Trophoblast cell (in vitro differentiated cells and primary cell): ENCODE results near the gene TWIST2.
A peak's percentile ranks its signal among the peaks of the same experiment; 100 is the strongest.

Experiments
- DNase-seq, 2 donors: peaks; one replicate each; pipeline ENCODE4 v3.0.0-alpha.2; 2016
- H2AFZ ChIP-seq: 2 replicates; pipeline ENCODE4 v1.6.1; 2013; ENCODE audit warnings: low read length, moderate library complexity, mild to moderate bottlenecking; ENCODE audit not compliant: insufficient read depth, poor library complexity
- H2AK5ac ChIP-seq: 2 replicates; pipeline ENCODE4 v1.6.1; 2013; ENCODE audit warnings: mild to moderate bottlenecking, low read length
- H2BK120ac ChIP-seq: 2 replicates; pipeline ENCODE4 v1.6.1; 2013; ENCODE audit warnings: low read length, mild to moderate bottlenecking, moderate library complexity; ENCODE audit not compliant: insufficient read depth, poor library complexity
- H2BK12ac ChIP-seq: 2 replicates; pipeline ENCODE4 v1.6.1; 2013; ENCODE audit warnings: mild to moderate bottlenecking, low read length, moderate library complexity
- H2BK5ac ChIP-seq: 2 replicates; pipeline ENCODE4 v1.6.1; 2013; ENCODE audit warnings: low read length, low read depth, moderate library complexity, mild to moderate bottlenecking; ENCODE audit not compliant: poor library complexity
- H3K14ac ChIP-seq: 2 replicates; pipeline ENCODE4 v1.6.1; 2013; ENCODE audit warnings: mild to moderate bottlenecking, low read length
- H3K18ac ChIP-seq: 2 replicates; pipeline ENCODE4 v1.6.1; 2013; ENCODE audit warnings: mild to moderate bottlenecking, low read length
- H3K23ac ChIP-seq: 2 replicates; pipeline ENCODE4 v1.6.1; 2013; ENCODE audit warnings: low read length
- H3K27ac ChIP-seq: 2 replicates; pipeline ENCODE4 v1.5.1; 2013; ENCODE audit warnings: low read depth, mild to moderate bottlenecking, inconsistent platforms, low read length, moderate library complexity
- H3K27me3 ChIP-seq: 2 replicates; pipeline ENCODE4 v1.6.1; 2013; ENCODE audit warnings: inconsistent platforms, mild to moderate bottlenecking, low read length, moderate library complexity; ENCODE audit not compliant: insufficient read depth
- H3K36me3 ChIP-seq, 2 experiments: 1 replicate in 1 of 2; 2 replicates in 1 of 2; pipeline ENCODE4 v1.6.1; 2013; ENCODE audit warnings: low read length in 2 of 2, mild to moderate bottlenecking in 2 of 2, moderate library complexity in 1 of 2; ENCODE audit not compliant: insufficient read depth in 2 of 2, control insufficient read depth in 1 of 2
- H3K4ac ChIP-seq: 2 replicates; pipeline ENCODE4 v1.6.1; 2013; ENCODE audit warnings: low read depth, mild to moderate bottlenecking, low read length, moderate library complexity
- H3K4me1 ChIP-seq, 2 experiments: 1 replicate in 1 of 2; 2 replicates in 1 of 2; pipeline ENCODE4 v1.6.1; 2013; ENCODE audit warnings: low read length in 2 of 2, mild to moderate bottlenecking in 2 of 2, moderate library complexity in 1 of 2; ENCODE audit not compliant: insufficient read depth in 2 of 2, control insufficient read depth in 1 of 2
- H3K4me2 ChIP-seq: 2 replicates; pipeline ENCODE4 v1.6.1; 2013; ENCODE audit warnings: inconsistent platforms, mild to moderate bottlenecking, low read length, moderate library complexity
- H3K4me3 ChIP-seq: 2 replicates; pipeline ENCODE4 v1.5.1; 2013; ENCODE audit warnings: mild to moderate bottlenecking, low read depth, low read length, inconsistent platforms
- H3K79me1 ChIP-seq: one replicate; pipeline ENCODE4 v1.6.1; 2013; ENCODE audit warnings: low read length
- H3K79me2 ChIP-seq: 2 replicates; pipeline ENCODE4 v1.6.1; 2013; ENCODE audit warnings: low read length, mild to moderate bottlenecking; ENCODE audit not compliant: control insufficient read depth, insufficient read depth, poor library complexity
- H3K9ac ChIP-seq: 2 replicates; pipeline ENCODE4 v1.6.1; 2013; ENCODE audit warnings: mild to moderate bottlenecking, low read length
- H3K9me3 ChIP-seq: 2 replicates; pipeline ENCODE4 v1.6.1; 2013; ENCODE audit warnings: low read depth, mild to moderate bottlenecking, control low read depth, inconsistent platforms, low read length; ENCODE audit not compliant: insufficient read depth
- H4K12ac ChIP-seq: 2 replicates; pipeline ENCODE4 v1.6.1; 2013; ENCODE audit warnings: low read depth, mild to moderate bottlenecking, low read length, moderate library complexity
- H4K8ac ChIP-seq: 2 replicates; pipeline ENCODE4 v1.6.1; 2013; ENCODE audit warnings: low read depth, mild to moderate bottlenecking, low read length, moderate library complexity
- H4K91ac ChIP-seq: one replicate; pipeline ENCODE4 v1.6.1; 2013; ENCODE audit warnings: low read depth, mild to moderate bottlenecking, low read length, moderate library complexity
- WGBS: extraction: QIAGEN DNeasy Blood & Tissue Kit; methylation state at CpG from one replicate; pipeline ENCODE4 v1.1.7; 2013; ENCODE audit warnings: missing lambda C conversion rate; ENCODE audit not compliant: insufficient read length, insufficient coverage; ENCODE audit errors: extremely low coverage; 5-methylcytosine and 5-hydroxymethylcytosine counted together

Gene TWIST2

DNA sequence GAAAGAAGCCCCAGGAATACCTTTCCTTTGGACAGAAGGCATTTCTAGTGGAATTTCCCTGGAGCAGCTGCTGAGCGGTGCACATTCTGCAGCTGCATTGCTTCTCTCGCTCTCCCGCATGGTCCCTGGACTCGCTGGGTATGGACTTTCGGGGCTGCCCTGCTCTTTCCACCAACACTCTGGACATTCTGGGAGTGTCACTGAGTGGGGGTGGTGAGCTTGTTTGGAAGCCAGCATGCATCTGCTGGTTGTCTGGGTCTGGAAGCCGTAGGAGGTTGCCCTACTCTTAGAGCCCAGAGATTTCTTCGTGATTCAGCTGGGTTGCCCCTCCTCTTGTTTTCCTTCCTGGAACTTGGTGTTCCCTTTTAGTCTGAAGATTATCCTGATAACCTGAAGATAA is 52.6 kb downstream of the TWIST2 start:
- Histone ChIP-seq H3K4ac (no peak overlapping the region), H3K4me1 (peaks cover 8 to 11% of the 10 kb centered on the region in 2 experiments), H3K79me1 (peaks cover 8% of the 10 kb centered on the region), H4K91ac (no peak overlapping the region), H4K8ac (no peak overlapping the region), H3K9ac (no peak overlapping the region), H2BK120ac (no peak overlapping the region), H3K18ac (no peak overlapping the region), H4K12ac (no peak overlapping the region), H3K14ac (no peak overlapping the region), H3K4me3 (no peak overlapping the region), H3K23ac (no peak overlapping the region), H2AK5ac (no peak overlapping the region), H2BK12ac (no peak overlapping the region), H2AFZ (no peak overlapping the region), H3K79me2 (peaks cover 1% of the 10 kb centered on the region), H3K27ac (no peak overlapping the region), H3K9me3 (peaks cover 12% of the 10 kb centered on the region), H3K36me3 (no peaks in the 10 kb centered on the region), H3K27me3 (no peaks in the 10 kb centered on the region), H3K4me2 (no peak overlapping the region), H2BK5ac (no peak overlapping the region)
- no CpG with 5 or more reads among the region's 7 CpGs for WGBS
- DNase-seq = peak; percentile 89 to 93

DNA sequence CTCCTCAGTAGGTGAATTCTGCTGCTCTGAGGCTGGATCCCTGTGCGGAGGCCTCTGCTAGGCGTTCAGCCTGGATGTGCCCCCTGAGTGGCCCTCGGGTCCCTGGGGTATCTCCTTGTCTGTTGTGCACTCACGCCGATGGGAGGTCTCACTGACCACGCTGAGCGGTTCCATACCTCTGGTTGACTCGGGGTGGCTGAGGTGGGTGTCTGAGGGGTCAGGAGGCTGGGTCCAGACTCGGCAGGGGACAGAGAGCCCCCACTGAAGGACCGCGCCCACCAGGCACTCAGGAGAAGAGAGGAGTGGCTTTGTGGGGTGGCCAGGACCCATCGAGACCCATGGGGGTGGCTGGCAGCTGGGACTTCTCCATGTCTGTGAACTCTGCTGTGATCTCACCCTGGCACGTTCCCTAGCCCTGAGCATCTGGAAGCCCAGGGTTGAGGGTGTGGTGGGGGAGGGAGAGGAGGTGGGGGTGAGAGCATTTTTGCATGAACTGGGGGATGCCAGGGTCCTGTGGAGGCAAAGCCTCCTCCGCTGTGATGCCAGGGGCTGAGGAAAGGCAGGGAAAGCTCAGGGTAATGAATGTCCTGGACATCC is 53.7 kb downstream of the TWIST2 start:
- Histone ChIP-seq H4K12ac (no peak overlapping the region), H3K14ac (no peak overlapping the region), H3K9ac (no peak overlapping the region), H3K4me1 (peaks cover 0 to 3% of the 10 kb centered on the region in 2 experiments), H2BK120ac (no peak overlapping the region), H3K18ac (no peak overlapping the region), H3K4me3 (no peak overlapping the region), H2AK5ac (no peak overlapping the region), H3K79me1 (peaks cover 2% of the 10 kb centered on the region), H3K4me2 (no peak overlapping the region), H3K27ac (no peak overlapping the region), H2BK12ac (no peak overlapping the region), H4K91ac (peak overlapping the region; percentile 7), H3K79me2 (no peaks in the 10 kb centered on the region), H3K27me3 (no peaks in the 10 kb centered on the region), H3K36me3 (no peaks in the 10 kb centered on the region), H3K4ac (no peak overlapping the region), H3K9me3 (peaks cover 14% of the 10 kb centered on the region), H2AFZ (no peak overlapping the region), H3K23ac (no peak overlapping the region), H2BK5ac (no peak overlapping the region), H4K8ac (no peak overlapping the region)
- DNase-seq = no peak
- WGBS = no CpG with 5 or more reads among the region's 14 CpGs

DNA sequence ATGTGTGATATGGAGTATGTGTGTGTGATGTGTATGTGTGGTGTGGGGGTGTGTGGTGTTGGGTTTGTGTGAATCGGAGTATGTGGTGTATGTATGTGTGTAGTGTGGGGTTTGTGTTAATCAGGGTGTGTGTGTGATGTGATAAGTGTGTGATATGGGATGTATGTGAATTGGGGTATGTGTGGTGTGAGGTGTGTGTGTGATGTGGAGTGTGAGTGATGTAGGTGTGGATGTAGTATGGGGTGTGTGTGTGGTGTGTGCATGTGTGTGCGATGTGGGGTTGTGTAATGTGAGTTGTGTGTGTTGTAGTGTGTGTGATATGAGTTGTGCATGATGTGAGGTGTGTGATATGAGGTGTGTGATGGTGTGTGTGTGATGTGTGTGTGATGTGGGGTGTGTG is 54.4 kb downstream of the TWIST2 start:
- DNase-seq = no peak

DNA sequence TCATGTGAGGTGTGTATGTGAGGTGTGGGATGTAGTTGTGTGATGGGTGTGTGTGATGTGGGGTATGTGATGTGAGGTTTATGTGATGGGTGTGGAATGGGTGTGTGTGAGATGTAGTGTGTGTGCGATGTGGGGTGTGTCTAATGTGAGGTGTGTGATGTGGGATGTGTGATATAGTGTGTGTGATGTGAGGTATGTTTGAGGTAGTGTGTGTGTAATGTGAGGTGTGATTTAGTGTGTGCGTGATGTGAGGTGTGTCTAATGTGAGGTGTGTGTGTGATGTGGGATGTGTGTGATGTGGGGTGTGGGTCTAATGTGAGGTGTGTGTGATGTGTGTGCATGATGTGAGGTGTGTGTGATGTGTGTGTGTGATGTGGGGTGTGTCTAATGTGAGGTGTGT is 55.3 kb downstream of the TWIST2 start:
- Histone ChIP-seq H4K12ac (no peak overlapping the region), H3K79me2 (no peaks in the 10 kb centered on the region), H3K27ac (no peak overlapping the region), H3K4ac (no peak overlapping the region), H3K4me2 (no peak overlapping the region), H4K8ac (no peak overlapping the region), H3K27me3 (no peaks in the 10 kb centered on the region), H3K36me3 (no peaks in the 10 kb centered on the region), H2BK5ac (no peak overlapping the region), H3K79me1 (no peaks in the 10 kb centered on the region), H3K18ac (no peak overlapping the region), H3K4me1 (peaks cover 0 to 3% of the 10 kb centered on the region in 2 experiments), H3K9me3 (peaks cover 14% of the 10 kb centered on the region), H3K4me3 (peak overlapping the region; percentile 3), H4K91ac (no peak overlapping the region), H2AFZ (no peak overlapping the region), H2BK12ac (no peak overlapping the region), H3K9ac (no peak overlapping the region), H3K23ac (peak overlapping the region; percentile 28), H2BK120ac (no peak overlapping the region), H2AK5ac (no peak overlapping the region), H3K14ac (no peak overlapping the region)
- DNase-seq = no peak
- WGBS = 100% methylated on average over 2 of the region's 2 CpGs

More for the DNA sequence above, 54.4 kb downstream of the TWIST2 start:
- no peak overlapping the region for H3K4ac ChIP-seq
- 100% methylated on average over 2 of the region's 2 CpGs for WGBS
- peak overlapping the region; percentile 48 for H3K23ac ChIP-seq
- H4K91ac ChIP-seq = no peak overlapping the region
- H3K27ac ChIP-seq = no peak overlapping the region
- no peaks in the 10 kb centered on the region for H3K36me3 ChIP-seq
- H2BK120ac ChIP-seq = no peak overlapping the region
- no peak overlapping the region for H3K14ac ChIP-seq
- no peak overlapping the region for H3K4me2 ChIP-seq
- no peak overlapping the region for H2BK12ac ChIP-seq
- H3K4me3 ChIP-seq = peak overlapping the region; percentile 54
- peaks cover 0 to 3% of the 10 kb centered on the region in 2 experiments for H3K4me1 ChIP-seq
- no peak overlapping the region for H2AK5ac ChIP-seq
- no peak overlapping the region for H2AFZ ChIP-seq
- H2BK5ac ChIP-seq = no peak overlapping the region
- H3K27me3 ChIP-seq = no peaks in the 10 kb centered on the region
- H3K79me2 ChIP-seq = no peaks in the 10 kb centered on the region
- peaks cover 14% of the 10 kb centered on the region for H3K9me3 ChIP-seq
- no peak overlapping the region for H3K18ac ChIP-seq
- no peak overlapping the region for H4K8ac ChIP-seq
- no peak overlapping the region for H4K12ac ChIP-seq
- H3K79me1 ChIP-seq = peaks cover under 1% of the 10 kb centered on the region
- no peak overlapping the region for H3K9ac ChIP-seq
